Hypothalamus (tissue), 51 donors: ENCODE data around the gene RNASEH2A.
"Not testable (repeated sequence)": the region's sequence is repeated elsewhere in the genome, so short reads cannot be mapped to it uniquely, and the experiment has no call there.

Experiments used
- DNase-seq, 51 donors: peaks; one replicate each; lab custom pipeline; 2025; lab: John Stamatoyannopoulos, UW

The RNASEH2A gene

GRCh38 chr19:12792853-12793289 lies 13.5 kb upstream of the RNASEH2A start:
- peak in 8 of 51 donors; percentile 37 to 66 (median 42) for DNase-seq

- peak; percentile 39 to 96 (median 90) for DNase-seq
Observed at GRCh38 chr19:12793290-12794195, 12.8 kb upstream of the RNASEH2A start.

GRCh38 chr19:12794196-12794941 lies 12.0 kb upstream of the RNASEH2A start:
- no peak for DNase-seq

- no peak for DNase-seq
Observed at GRCh38 chr19:12794971-12795381, 11.4 kb upstream of the RNASEH2A start.

GRCh38 chr19:12796146-12797071 lies 10.0 kb upstream of the RNASEH2A start:
- peak in 45 of 51 donors; percentile 15 to 80 (median 52) for DNase-seq

- DNase-seq = no peak
Observed at GRCh38 chr19:12797141-12797587, 9.2 kb upstream of the RNASEH2A start.

- DNase-seq = not testable (repeated sequence)
Observed at GRCh38 chr19:12797607-12798006, 8.8 kb upstream of the RNASEH2A start.

GRCh38 chr19:12799742-12800465 lies 6.5 kb upstream of the RNASEH2A start:
- no peak for DNase-seq

GRCh38 chr19:12800466-12800770 lies 6.0 kb upstream of the RNASEH2A start:
- no peak for DNase-seq

- peak in 9 of 51 donors; percentile 21 to 50 (median 30) for DNase-seq
Observed at GRCh38 chr19:12800923-12801465, 5.4 kb upstream of the RNASEH2A start.

- DNase-seq = peak in 44 of 51 donors; percentile 23 to 85 (median 70)
Observed at GRCh38 chr19:12801466-12802266, 4.7 kb upstream of the RNASEH2A start, which contains the start of the genes PRDX2 and THSD8. Gene PRDX2 (minus strand): TSS chr19:12801800. CDS start chr19:12801261, 539 bp downstream. Gene THSD8 (plus strand): TSS chr19:12802069. CDS start chr19:12802072, 3 bp downstream.

GRCh38 chr19:12802267-12803106 lies 3.9 kb upstream of the RNASEH2A start:
- DNase-seq = no peak

GRCh38 chr19:12804051-12804450 lies 2.3 kb upstream of the RNASEH2A start:
- DNase-seq = no peak

- DNase-seq = no peak
Observed at GRCh38 chr19:12815088-12815487, 8.7 kb downstream of the RNASEH2A start.

- DNase-seq = not testable (repeated sequence)
Observed at GRCh38 chr19:12817188-12817587, 10.8 kb downstream of the RNASEH2A start.

GRCh38 chr19:12817810-12818209 lies 11.4 kb downstream of the RNASEH2A start:
- DNase-seq = not testable (repeated sequence)

GRCh38 chr19:12821761-12822160 lies 15.4 kb downstream of the RNASEH2A start:
- no peak for DNase-seq
